Measurements from ENCODE around the gene OTOF. TPM values are rescaled to one million over a fixed set of nuclear protein-coding genes. Genes with fewer than 3 reads are reported as not detected.

The OTOF gene
- total and polyA plus RNA-seq, 2 of the 13 experiments (the other 11 are each of a cell fraction or from before 2014, with no cell fraction given), result 0.04 TPM; not detected in 1

GRCh38 chr2:26444236-26444635, 33.7 kb downstream of the OTOF start:
- POLR2A ChIA-PET, result interaction anchor here (1.0 kb wide), 1 partner anchor 11 kb away, joined by 3 read pairs; no protein-coding TSS in a partner anchor

GRCh38 chr2:26442707-26443106, 35.2 kb downstream of the OTOF start:
- DNase-seq (ENCODE audit: low spot score), result no peak
- TF ChIP-seq MIXL1 (CRISPR knock-in tag; IDR thresholded peaks at IDR 0.05) (no peak), ISL2 (CRISPR knock-in tag; IDR thresholded peaks at IDR 0.05) (no peak), TEAD3 (CRISPR knock-in tag; optimal IDR thresholded peaks at IDR 0.05; ENCODE audit: borderline replicate concordance) (no peak), CEBPB (IDR thresholded peaks at IDR 0.05; ENCODE audit: borderline replicate concordance, low read depth, low read length) (no peak), ZBTB7B (CRISPR knock-in tag; IDR thresholded peaks at IDR 0.05) (no peak), ZNF562 (CRISPR knock-in tag; IDR thresholded peaks at IDR 0.05; ENCODE audit: borderline replicate concordance) (no peak), ZBTB34 (CRISPR knock-in tag; IDR thresholded peaks at IDR 0.05) (no peak), MEF2D (CRISPR knock-in tag; IDR thresholded peaks at IDR 0.05) (no peak), EHMT2 (IDR thresholded peaks at IDR 0.05; ENCODE audit: borderline replicate concordance, low read depth, low read length) (no peak), ATF1 (CRISPR knock-in tag; IDR thresholded peaks at IDR 0.05) (no peak), PAF1 (CRISPR knock-in tag; IDR thresholded peaks at IDR 0.05) (no peak), ZBTB20 (CRISPR knock-in tag; IDR thresholded peaks at IDR 0.05; ENCODE audit: borderline replicate concordance, low read depth) (no peak), PHF20 (CRISPR knock-in tag; IDR thresholded peaks at IDR 0.05) (no peak), ZNF782 (CRISPR knock-in tag; IDR thresholded peaks at IDR 0.05; ENCODE audit: borderline replicate concordance) (no peak)

More at GRCh38 chr2:26444236-26444635, 33.7 kb downstream of the OTOF start:
- CTCF ChIA-PET (ENCODE audit: low intra/inter-chr PET ratio, low total read pairs), result no interaction called here
- Histone ChIP-seq H3K27ac (ENCODE audit: extremely low read length, insufficient read depth, low read length) (no peak overlapping the region), H3K79me2 (ENCODE audit: insufficient read depth, low read length) (no peaks in the 10 kb centered on the region), H3K9me3 (ENCODE audit: low read length) (no peaks in the 10 kb centered on the region), H3K36me3 (replicated peaks in 1 of 2; ENCODE audit: control insufficient read depth in 1 of 2, insufficient read depth in 2 of 2, low read length in 2 of 2) (no peaks in the 10 kb centered on the region), H3K4me1 (ENCODE audit: insufficient read depth, low read length) (peaks cover 4% of the 10 kb centered on the region), H4K20me1 (ENCODE audit: insufficient read depth, low read length) (no peaks in the 10 kb centered on the region), H3K27me3 (ENCODE audit: control insufficient read depth in 1 of 2, insufficient read depth in 2 of 2, low read length in 2 of 2) (peaks cover 0 to 16% of the 10 kb centered on the region in 2 experiments; a peak in 2 of 5 replicates), H3K4me3 (replicated peaks in 1 of 3; ENCODE audit: insufficient read depth in 1 of 3, low read depth in 2 of 3, low read length in 3 of 3) (no peak overlapping the region), H3K4me2 (ENCODE audit: low read depth, low read length) (no peak overlapping the region), H3K9ac (ENCODE audit: insufficient read depth, low read depth, low read length) (no peak overlapping the region), H2AFZ (ENCODE audit: low read length) (no peak overlapping the region)
- DNase-seq (ENCODE audit: low spot score), result no peak
- ATAC-seq, result no peak
- BruUV-seq (replicated peaks), result no TSS peak
- FAIRE-seq, result no peak
- WGBS (ENCODE audit: low lambda C conversion rate), result 34% methylated on average over 7 of the region's 7 CpGs
- TF ChIP-seq ZFP91 (CRISPR knock-in tag; IDR thresholded peaks at IDR 0.05; ENCODE audit: borderline replicate concordance), result no peak
- TF ChIP-seq HOXA5 (CRISPR knock-in tag; IDR thresholded peaks at IDR 0.05), result no peak
- TF ChIP-seq ZBTB20 (CRISPR knock-in tag; IDR thresholded peaks at IDR 0.05; ENCODE audit: borderline replicate concordance, low read depth), result no peak
- no peak for TF ChIP-seq RBM39 (IDR thresholded peaks at IDR 0.05; ENCODE audit: low read depth, low read length, poor library complexity, severe bottlenecking)
- in situ Hi-C loops (cut with HindIII; ENCODE audit: extremely low pct_ligation_motif_present, low pct_unique_long_range_greater_than_20kb) (no loop called here), intact Hi-C loops (cut with micrococcal nuclease; ENCODE audit: unreplicated experiment) (no loop called here)

More at GRCh38 chr2:26442707-26443106, 35.2 kb downstream of the OTOF start:
- FAIRE-seq (no peak), ATAC-seq (no peak)
- in situ Hi-C loops (cut with HindIII; ENCODE audit: extremely low pct_ligation_motif_present, low pct_unique_long_range_greater_than_20kb) (no loop called here), intact Hi-C loops (cut with micrococcal nuclease; ENCODE audit: unreplicated experiment) (no loop called here)
- no peaks in the 10 kb centered on the region for H3K36me3 ChIP-seq (replicated peaks in 1 of 2; ENCODE audit: control insufficient read depth in 1 of 2, insufficient read depth in 2 of 2, low read length in 2 of 2)
- WGBS (ENCODE audit: low lambda C conversion rate), result 6% methylated on average over 3 of the region's 3 CpGs
- no peaks in the 10 kb centered on the region for H3K9me3 ChIP-seq (ENCODE audit: low read length)
- no peak overlapping the region for H3K27ac ChIP-seq (ENCODE audit: extremely low read length, insufficient read depth, low read length)
- peaks cover 13% of the 10 kb centered on the region for H3K4me1 ChIP-seq (ENCODE audit: insufficient read depth, low read length)
- H3K4me2 ChIP-seq (ENCODE audit: low read depth, low read length), result no peak overlapping the region
- no peaks in the 10 kb centered on the region for H3K79me2 ChIP-seq (ENCODE audit: insufficient read depth, low read length)
- peaks cover 0 to 9% of the 10 kb centered on the region in 2 experiments; a peak in 3 of 5 replicates for H3K27me3 ChIP-seq (ENCODE audit: control insufficient read depth in 1 of 2, insufficient read depth in 2 of 2, low read length in 2 of 2)
- no TSS peak for BruUV-seq (replicated peaks)
- H2AFZ ChIP-seq (ENCODE audit: low read length), result no peak overlapping the region
- ChIA-PET POLR2A (no interaction called here), CTCF (ENCODE audit: low intra/inter-chr PET ratio, low total read pairs) (no interaction called here)
- no peaks in the 10 kb centered on the region for H4K20me1 ChIP-seq (ENCODE audit: insufficient read depth, low read length)
- H3K4me3 ChIP-seq (replicated peaks in 1 of 3; ENCODE audit: insufficient read depth in 1 of 3, low read depth in 2 of 3, low read length in 3 of 3), result no peak overlapping the region
- no peak overlapping the region for H3K9ac ChIP-seq (ENCODE audit: insufficient read depth, low read depth, low read length)

All from HepG2 (cell line).